Stimulated activated CD8-positive, alpha-beta memory T cell treated with anti-CD3 and anti-CD28 coated beads, Interleukin-4, amount 100 ng/mL, for 48 hours (primary cell): ENCODE results near the gene ATP1B1.

Experiments
- DNase-seq: peaks from one replicate; pipeline ENCODE4 v3.0.0-alpha.2; 2020

ATP1B1 gene

DNA sequence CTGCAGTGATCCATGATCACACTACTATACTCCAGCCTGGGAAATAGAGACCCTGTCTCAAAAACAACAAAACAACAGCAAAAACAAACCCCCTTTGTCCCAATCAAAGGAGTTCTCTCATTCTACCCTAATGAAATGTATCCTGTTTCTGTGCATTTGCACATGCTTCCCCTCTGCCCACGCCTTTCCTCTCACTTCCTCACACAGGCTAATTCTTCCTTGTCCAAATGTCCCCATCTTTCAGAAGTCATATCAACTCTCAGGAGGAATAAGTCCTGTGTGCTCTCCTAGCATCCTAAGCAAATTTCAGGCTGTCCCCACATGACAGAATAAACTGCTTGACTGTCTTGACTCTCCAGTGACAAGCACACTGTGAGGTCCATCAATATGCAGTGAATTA, 8.1 kb upstream of the ATP1B1 start:
- no peak for DNase-seq

DNA sequence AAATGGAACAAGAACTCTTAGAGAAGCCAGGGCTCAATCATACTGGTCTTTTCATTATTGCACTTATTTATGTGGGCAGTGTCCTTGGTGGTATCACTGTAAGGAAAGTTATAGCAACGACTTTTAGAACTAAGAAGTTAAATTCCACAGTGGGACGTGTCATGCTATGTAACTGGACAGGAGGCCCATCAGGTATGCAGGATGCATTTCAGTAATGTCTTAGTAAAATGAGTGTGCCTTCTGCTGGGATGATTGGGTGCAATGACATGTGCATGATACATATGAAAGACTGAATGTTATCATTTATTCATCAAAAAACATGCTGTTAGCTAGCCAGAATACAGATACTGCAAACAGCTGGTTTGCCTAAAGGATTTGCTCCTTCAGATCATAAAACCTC, 6.9 kb upstream of the ATP1B1 start:
- no peak for DNase-seq

GRCh38 chr1:169100208-169100607, 6.3 kb upstream of the ATP1B1 start:
- DNase-seq, result no peak

DNA sequence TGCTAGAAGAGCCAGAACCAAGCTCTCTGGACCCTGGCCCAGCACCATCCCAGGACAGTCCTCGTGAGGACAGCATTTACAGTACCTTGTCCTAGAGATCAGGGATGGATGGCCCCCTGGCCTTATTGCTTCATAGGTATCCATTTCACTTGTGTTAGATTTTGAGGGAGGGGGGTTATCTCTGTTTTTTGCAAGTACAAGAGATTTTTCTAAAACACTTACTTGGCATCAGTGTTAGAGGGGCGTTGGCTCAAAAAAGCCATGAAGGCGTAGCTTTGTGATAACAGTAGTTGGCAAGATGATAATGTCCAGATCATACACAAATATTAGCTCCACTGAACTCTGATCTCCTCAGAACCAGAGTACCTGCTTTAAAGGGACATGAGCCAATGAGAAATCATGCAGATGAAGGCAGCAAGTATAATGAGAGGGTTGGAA, 5.8 kb upstream of the ATP1B1 start:
- DNase-seq, result no peak

- DNase-seq, result no peak
Observed at GRCh38 chr1:169102567-169102966, 3.9 kb upstream of the ATP1B1 start.

DNA sequence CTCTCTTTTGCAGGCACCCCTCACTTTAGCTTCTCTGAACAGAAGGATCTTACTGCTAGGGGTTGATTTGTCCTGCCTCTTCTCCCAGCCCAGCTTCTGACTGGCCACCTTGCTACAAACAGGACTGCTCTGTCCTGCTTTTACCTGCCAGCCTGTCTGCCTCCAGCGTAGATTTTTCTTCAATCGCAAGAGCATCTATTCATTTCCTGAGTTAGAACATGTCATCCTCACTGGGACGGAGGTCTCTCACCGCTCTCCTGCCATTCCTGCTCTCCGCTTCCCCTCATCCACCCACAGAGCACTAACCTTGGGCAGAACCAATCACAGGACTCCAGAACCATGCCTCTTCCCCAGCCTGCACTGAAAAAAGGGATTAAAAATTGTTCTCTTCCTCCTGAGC, 3.5 kb upstream of the ATP1B1 start:
- no peak for DNase-seq

DNA sequence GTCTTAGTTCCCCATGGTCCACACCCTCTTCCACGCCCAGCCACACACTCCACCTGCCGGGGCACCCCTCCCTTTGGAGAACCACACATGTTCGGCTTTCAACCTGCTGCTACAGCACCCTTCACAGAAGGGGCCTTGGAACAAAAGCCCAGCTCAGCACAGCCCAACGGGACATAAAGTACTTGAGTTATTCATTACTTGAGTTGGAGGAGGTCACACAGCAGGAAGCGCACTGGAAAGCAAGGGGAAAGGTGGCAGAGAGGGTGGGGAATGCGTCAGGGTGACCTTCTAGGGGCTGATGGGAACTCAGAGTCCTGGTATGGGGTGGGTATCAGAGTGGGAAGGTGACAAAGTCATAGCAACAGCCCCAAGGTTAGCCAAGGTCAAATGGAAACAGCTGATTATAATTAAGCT, 3.0 kb upstream of the ATP1B1 start:
- DNase-seq, result no peak

GRCh38 chr1:169105087-169105433, 1.4 kb upstream of the ATP1B1 start:
- no peak for DNase-seq

DNA sequence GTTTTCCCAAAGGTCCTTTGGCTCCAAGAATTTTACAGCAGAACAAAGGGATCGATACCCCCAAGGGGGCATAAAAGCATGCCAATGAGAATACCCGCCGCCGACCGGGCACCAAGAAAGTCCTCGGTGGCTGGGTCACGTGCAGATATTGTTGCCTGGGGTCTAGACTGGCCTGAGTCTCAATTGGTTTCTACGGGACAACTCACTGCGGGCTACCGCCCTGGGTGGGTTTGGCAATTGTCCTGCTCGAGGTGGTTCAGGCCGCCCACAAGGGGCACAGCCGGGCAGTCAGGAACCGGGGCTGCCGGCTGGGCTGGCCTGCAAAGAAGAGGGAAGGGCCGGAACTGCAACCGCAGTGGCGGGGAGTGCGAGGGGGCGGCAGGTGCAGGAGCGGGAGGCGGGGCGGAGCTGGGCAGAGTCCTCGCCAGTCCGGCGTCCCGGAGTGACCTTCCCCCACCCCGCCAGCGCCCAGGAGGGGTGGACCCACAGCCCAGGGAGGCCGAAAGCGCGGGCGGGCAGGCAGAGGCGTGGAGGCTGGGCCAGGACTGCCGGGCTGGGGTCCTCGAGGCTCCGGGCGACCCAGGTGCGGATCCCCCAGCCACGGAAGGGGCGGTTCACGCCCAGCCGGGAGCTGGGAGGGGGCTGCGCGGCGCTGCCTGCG, 926 bp upstream of the ATP1B1 start:
- DNase-seq, result peak; percentile 48

DNA sequence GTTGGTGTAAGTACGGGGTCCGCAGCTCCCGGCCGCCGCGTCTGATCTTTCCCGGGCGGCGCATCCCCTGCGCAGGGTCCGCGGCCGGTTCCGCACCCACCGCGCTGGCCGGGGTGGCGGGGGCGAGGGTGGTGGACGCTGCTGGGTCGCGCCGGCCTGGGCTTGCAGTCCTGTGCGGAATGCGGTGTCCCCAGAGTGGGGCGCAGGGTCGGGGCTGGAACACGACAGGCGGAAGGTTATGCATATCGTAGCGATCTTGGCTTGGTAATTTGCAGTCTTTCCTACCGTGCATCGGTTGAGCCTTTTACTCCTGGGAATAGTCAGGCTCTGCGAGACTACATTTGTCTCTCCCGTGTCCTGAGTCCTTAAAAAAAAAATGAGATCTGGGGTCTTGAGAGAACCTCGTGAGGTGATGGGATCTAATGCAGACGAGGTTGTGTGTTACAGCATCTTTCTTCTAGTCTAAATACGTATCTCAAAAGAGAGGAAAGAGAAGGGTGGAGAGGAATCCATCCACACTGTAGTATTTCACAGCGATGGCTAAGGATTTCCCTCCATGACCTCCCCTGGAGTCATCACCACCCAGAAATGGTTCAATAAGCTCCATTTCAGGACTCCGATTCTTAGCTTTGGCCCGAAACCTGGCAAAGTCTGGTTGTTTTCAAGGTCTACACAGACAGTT, 572 bp downstream of the ATP1B1 start:
- no peak for DNase-seq

GRCh38 chr1:169107603-169108208, 1.2 kb downstream of the ATP1B1 start:
- DNase-seq, result peak; percentile 42

- no peak for DNase-seq
Observed at GRCh38 chr1:169108223-169108622, 1.7 kb downstream of the ATP1B1 start.

DNA sequence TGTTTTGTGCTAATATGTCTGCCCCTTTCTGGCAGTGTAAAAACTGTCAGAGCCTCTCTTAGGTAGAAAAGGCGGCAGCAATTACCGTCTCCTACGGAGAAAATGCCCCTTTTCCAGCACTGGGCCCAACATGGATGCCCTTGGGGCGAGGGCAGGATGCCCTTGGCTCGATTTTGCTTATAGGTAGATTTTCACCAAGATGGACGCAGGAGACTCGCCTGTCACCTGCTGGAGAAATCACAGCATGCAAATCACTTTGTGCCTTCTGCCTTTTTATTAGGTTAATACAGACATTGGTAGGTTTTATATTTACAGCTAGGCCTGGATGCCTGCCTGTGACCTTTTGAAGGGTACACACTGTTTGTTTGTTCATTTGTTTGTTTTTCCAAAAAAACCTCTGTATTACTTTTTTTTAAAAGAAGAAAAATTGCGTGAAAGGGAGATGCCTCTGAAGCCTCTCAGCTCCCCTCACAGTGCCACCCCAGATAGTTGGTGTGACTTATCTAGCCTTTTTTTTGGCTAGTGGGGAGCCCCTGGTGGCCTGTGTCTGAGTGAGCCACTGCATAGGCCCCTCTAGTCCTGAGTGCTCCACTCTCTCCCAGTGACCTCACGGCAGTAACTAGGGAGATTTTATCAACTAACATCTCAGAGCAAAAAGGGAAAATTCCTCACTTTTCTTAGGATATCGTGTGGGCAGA, 2.5 kb downstream of the ATP1B1 start:
- no peak for DNase-seq

- DNase-seq, result no peak
Observed at GRCh38 chr1:169109561-169110134, 3.2 kb downstream of the ATP1B1 start.

- no peak for DNase-seq
Observed at GRCh38 chr1:169110236-169110635, 3.7 kb downstream of the ATP1B1 start.

GRCh38 chr1:169110689-169111447, 4.4 kb downstream of the ATP1B1 start:
- no peak for DNase-seq

DNA sequence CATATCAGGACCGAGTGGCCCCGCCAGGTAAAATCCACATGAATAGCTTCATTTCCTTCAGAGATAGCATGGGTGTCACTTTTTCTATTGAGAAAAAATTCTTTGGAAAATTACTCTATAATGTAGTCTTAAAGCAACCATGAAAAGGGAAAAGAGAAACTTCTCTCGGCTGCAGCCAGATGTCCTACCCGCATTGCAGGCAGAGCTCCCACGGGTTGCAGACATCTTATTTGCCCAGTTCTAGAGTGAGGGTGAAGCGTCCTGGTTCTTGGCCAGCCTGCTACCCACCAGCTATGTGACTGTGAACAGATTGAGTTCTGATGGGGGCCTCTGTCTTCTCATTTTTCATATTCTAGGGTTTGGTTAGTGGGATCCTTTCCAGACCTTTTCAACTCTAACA, 5.0 kb downstream of the ATP1B1 start:
- no peak for DNase-seq

GRCh38 chr1:169112241-169112640, 5.8 kb downstream of the ATP1B1 start:
- DNase-seq, result no peak

- no peak for DNase-seq
Observed at GRCh38 chr1:169113613-169114119, 7.2 kb downstream of the ATP1B1 start.

DNA sequence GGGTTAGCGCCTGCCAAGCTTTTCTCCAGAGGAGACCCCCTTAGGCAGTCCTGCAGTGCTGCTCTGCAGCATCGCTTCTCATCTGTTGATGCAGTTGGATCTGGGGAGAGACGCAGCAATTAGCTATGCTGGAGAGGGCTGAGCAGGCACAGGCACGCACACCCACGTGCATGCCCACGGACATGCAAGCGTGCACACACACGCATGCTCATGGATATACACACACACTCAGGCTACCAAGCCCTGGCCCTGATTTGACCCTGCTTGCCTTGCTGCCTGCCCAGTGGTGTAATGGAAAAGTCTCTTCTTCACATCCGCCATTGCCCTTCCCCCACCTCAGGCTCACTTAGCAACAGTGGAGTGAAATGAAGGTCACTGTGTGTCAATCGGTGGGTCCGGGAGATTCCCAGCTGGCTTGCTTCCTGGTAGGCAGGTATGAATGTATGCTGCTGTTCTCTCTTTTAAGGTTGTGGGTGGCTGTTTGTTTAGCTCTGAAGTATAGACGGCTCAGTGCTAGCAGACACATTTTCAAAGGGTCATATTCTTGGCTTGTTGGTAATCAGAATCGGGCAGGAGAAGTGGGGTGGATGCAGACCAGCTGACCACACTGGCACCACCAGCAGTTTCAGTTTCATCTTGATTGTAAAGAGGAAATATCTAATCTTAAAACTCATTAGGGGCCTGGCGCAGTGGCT, 9.5 kb downstream of the ATP1B1 start:
- DNase-seq, result peak; percentile 48

GRCh38 chr1:169117014-169117413, 10.5 kb downstream of the ATP1B1 start:
- no peak for DNase-seq

DNA sequence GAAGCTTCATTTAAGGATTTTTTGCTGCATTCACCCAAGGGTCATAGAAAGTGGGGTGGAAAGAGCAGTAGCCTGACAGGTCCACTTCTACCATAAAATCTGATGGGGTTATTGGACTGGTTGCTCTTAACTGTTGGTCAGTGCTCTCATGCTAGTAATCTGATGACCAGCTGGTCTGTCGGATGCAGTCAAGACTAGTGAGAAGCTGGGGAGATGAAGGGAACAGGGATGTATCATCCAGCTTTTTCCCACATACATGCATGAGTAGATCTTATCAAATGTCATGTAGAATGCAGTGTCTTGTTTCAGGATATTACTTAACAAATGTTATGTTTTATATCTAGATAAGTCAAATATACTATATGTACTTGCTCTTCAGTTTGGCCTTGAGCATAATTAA, 11.1 kb downstream of the ATP1B1 start:
- no peak for DNase-seq
